GM19467 (cell line): ENCODE measurements around the gene MKLN1.

Experiments used
- ATAC-seq: cut with Tn5 transposase; IDR thresholded peaks from one replicate; pipeline ENCODE4 v1.9.1; 2021; ENCODE audit warnings: mild to moderate bottlenecking, moderate library complexity; ENCODE audit not compliant: unreplicated experiment

The MKLN1 gene

GRCh38 chr7:131346885-131347592 lies 19.4 kb downstream of the MKLN1 start:
- no peak for ATAC-seq

GRCh38 chr7:131352032-131352431 lies 24.4 kb downstream of the MKLN1 start:
- ATAC-seq: no peak

GRCh38 chr7:131354390-131354789 lies 26.7 kb downstream of the MKLN1 start:
- no peak for ATAC-seq

GRCh38 chr7:131355917-131356777 lies 28.5 kb downstream of the MKLN1 start:
- no peak for ATAC-seq

GRCh38 chr7:131357282-131357880 lies 29.7 kb downstream of the MKLN1 start:
- ATAC-seq: no peak

GRCh38 chr7:131358636-131359035 lies 31.0 kb downstream of the MKLN1 start:
- ATAC-seq: no peak

- no peak for ATAC-seq
Observed at GRCh38 chr7:131359136-131359776, 31.6 kb downstream of the MKLN1 start.

GRCh38 chr7:131363719-131364118 lies 36.0 kb downstream of the MKLN1 start:
- no peak for ATAC-seq

- no peak for ATAC-seq
Observed at GRCh38 chr7:131364767-131365344, 37.2 kb downstream of the MKLN1 start.

GRCh38 chr7:131365838-131366237 lies 38.2 kb downstream of the MKLN1 start:
- ATAC-seq: no peak

GRCh38 chr7:131369354-131369753 lies 41.7 kb downstream of the MKLN1 start:
- ATAC-seq: no peak

- ATAC-seq: no peak
Observed at GRCh38 chr7:131370523-131370968, 42.9 kb downstream of the MKLN1 start.

GRCh38 chr7:131371411-131371810 lies 43.7 kb downstream of the MKLN1 start:
- no peak for ATAC-seq

GRCh38 chr7:131372554-131372953 lies 44.9 kb downstream of the MKLN1 start:
- no peak for ATAC-seq

- no peak for ATAC-seq
Observed at GRCh38 chr7:131374821-131375220, 47.1 kb downstream of the MKLN1 start.

- ATAC-seq: no peak
Observed at GRCh38 chr7:131381069-131381838, 53.6 kb downstream of the MKLN1 start.

GRCh38 chr7:131383417-131384285 lies 56.0 kb downstream of the MKLN1 start:
- ATAC-seq: no peak

GRCh38 chr7:131384286-131384635 lies 56.6 kb downstream of the MKLN1 start:
- no peak for ATAC-seq

- no peak for ATAC-seq
Observed at GRCh38 chr7:131385039-131385605, 57.4 kb downstream of the MKLN1 start.
